GM13977 (cell line): Measurements from ENCODE around the gene FAXDC2.

Experiments
- DNase-seq: peaks from one replicate; pipeline ENCODE4 v3.0.0; 2012; ENCODE audit warnings: low spot score
- in situ Hi-C: fragments of 300-500 bp; cut with MboI; formaldehyde crosslinking; loops from one replicate; pipeline ENCODE4 v1.12.0; 2022; ENCODE audit warnings: low sequenced_read_pairs, low pct_unique_long_range_greater_than_20kb, mixed read lengths, inconsistent platforms; ENCODE audit not compliant: unreplicated experiment
- TF ChIP-seq, protein P1 (sequence below): IDR thresholded peaks from 2 replicates; pipeline ENCODE4 v1.5.1; 2012; ENCODE audit warnings: mild to moderate bottlenecking, control low read depth; ENCODE audit not compliant: insufficient read depth; ENCODE audit errors: extremely low read depth, missing control alignments

Gene FAXDC2

DNA sequence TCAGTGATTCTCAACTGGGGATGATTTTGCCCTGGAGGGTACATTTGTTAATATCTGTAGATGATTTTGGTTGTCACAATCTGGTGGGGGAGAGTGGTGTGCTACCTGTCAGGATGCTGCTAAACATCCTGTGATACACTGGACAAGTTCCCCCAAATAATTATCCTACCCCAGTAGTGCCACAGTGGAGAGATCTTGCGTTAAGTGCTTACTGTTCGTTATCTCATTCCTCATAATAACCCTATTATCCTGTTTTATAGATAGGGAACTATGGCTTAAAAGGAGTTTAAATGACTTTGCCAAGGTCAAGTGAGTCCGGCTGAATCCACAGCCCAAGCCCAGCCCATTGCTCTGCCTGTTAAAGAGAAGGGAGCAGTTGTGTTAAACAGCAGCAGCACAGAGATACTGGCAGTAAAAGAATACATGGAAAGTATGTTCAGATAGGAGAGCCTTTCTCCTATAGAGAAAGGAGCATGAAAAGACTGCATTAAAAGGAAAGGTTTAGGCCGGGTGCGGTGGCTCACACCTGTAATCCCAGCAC is 23.5 kb upstream of the FAXDC2 start:
- in situ Hi-C loops: no loop called here
- TF ChIP-seq, protein P1, sequence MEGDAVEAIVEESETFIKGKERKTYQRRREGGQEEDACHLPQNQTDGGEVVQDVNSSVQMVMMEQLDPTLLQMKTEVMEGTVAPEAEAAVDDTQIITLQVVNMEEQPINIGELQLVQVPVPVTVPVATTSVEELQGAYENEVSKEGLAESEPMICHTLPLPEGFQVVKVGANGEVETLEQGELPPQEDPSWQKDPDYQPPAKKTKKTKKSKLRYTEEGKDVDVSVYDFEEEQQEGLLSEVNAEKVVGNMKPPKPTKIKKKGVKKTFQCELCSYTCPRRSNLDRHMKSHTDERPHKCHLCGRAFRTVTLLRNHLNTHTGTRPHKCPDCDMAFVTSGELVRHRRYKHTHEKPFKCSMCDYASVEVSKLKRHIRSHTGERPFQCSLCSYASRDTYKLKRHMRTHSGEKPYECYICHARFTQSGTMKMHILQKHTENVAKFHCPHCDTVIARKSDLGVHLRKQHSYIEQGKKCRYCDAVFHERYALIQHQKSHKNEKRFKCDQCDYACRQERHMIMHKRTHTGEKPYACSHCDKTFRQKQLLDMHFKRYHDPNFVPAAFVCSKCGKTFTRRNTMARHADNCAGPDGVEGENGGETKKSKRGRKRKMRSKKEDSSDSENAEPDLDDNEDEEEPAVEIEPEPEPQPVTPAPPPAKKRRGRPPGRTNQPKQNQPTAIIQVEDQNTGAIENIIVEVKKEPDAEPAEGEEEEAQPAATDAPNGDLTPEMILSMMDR: no peak
- no peak for DNase-seq

GRCh38 chr5:154871734-154872133 is 21.3 kb upstream of the FAXDC2 start:
- DNase-seq: no peak
- in situ Hi-C loops: no loop called here
- TF ChIP-seq, protein P1: no peak

DNA sequence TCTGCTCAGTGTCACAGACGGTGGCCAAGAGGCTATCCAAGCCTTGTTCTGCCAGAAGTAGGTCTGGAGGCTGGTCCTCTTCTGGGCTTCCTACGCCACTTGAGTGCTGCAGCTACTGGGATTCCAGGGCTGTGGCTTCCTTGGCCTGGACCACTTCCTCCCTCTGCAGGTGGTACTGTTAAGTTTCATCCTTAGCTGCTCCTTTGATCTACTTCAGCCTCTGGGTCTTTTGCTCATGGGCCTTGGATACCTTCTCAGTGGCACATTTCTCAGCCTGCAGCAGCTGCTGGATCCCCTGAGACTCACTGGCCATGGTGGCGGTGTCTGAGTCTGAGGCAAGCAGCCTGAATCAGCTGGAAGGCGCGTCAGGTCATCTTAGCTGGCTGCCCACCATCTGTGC is 18.3 kb upstream of the FAXDC2 start:
- DNase-seq: no peak
- in situ Hi-C loops: no loop called here
- TF ChIP-seq, protein P1: peak; percentile 8

- TF ChIP-seq, protein P1: no peak
- DNase-seq: no peak
- in situ Hi-C loops: no loop called here
Observed at GRCh38 chr5:154866841-154867240, 16.4 kb upstream of the FAXDC2 start.

DNA sequence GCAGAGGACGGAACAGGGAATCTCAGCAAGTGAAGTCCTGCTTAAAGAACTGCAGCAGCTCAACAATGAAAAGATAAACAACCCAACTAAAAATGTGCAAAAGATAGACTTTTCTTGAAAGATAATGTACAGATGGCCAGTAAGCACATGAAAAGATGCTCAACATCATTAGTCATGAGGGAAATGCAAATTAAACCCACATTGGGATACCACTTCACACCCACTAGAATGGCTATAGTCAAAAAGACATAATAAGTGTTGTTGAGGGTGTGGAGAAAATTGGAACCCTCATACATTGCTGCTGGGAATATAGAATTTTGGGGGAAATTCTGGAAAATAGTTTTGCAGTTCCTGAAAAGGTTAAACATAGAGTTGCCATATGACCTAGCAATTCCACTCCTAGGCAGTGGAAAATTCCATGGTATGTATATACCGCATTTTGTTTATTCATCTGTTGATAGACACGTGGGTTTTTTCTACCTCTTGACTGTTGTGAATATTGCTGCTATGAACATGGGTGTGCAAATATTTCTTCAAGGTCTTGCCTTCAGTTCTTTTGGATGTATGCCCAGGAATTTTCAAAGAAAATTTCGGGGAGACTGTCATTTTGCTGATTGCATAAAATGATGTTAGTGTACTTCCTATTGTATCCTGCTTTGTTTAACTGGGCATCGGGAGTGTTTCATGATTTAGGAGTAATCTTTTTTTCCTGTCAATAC is 15.2 kb upstream of the FAXDC2 start:
- in situ Hi-C loops: no loop called here
- TF ChIP-seq, protein P1: no peak
- no peak for DNase-seq

DNA sequence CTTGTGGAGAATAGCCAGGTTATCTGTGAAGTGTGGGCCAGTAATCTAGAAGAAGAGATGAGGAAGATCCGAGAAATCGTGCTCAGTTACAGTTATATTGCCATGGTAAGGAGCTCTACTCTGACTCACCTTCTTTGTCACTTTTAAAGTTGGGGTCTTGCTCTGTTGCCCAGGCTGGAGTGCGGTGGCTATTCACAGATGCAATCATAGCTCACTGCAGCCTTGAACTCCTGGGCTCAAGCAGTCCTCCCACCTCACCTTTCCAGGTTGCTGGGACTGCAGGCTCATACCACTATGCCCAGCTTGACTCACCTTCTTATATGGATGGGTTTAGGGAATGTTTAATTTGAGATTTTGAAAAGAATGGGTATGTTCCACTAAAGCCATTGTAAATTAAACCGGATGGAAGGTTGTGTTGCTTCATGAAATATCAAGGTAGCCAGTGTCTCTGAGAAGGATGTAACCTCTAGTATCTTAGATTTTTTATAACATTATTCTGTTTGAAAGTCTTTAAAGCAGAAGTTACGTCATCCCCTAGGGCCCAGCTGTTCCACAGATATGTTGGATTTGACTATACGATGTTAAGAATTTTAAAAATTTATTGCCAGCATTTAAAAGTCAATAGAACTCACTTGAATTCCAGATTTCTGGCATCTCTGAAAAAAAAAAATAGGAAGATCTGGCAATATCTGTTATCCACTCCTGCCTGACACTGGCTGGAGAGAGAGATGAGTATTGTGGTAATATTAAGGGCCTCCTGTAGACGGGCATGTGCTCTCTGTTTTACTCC is 13.1 kb upstream of the FAXDC2 start:
- TF ChIP-seq, protein P1: no peak
- DNase-seq: no peak
- in situ Hi-C loops: no loop called here
